Esophagus muscularis mucosa (tissue), 4 donors: ENCODE results near the gene FGD2. TPM values are rescaled to one million over a fixed set of nuclear protein-coding genes. Genes with fewer than 3 reads are reported as not detected.

ENCODE experiments used
- DNase-seq: peaks from one replicate; pipeline ENCODE4 v3.0.0-alpha.2; 2017; ENCODE audit errors: extremely low spot score
- H3K27ac ChIP-seq, 4 donors: fragments of 200-600 bp; sonication (generic); replicated peaks in 1 of 4; 1 replicate in 3 of 4; 2 replicates in 1 of 4; pipeline ENCODE4 v1.5.1; 2016 to 2019; ENCODE audit warnings: mild to moderate bottlenecking in 1 of 4
- H3K27me3 ChIP-seq, 4 donors: fragments of 200-600 bp; sonication (generic); one replicate each; pipeline versions ENCODE4 v1.5.1 to v1.6.0; 2016 to 2019
- H3K36me3 ChIP-seq, 4 donors: fragments of 200-600 bp; sonication (generic); one replicate each; pipeline ENCODE4 v1.5.1; 2016 to 2019
- H3K4me1 ChIP-seq, 4 donors: fragments of 200-600 bp; sonication (generic); one replicate each; pipeline ENCODE4 v1.5.1; 2016 to 2019
- H3K4me3 ChIP-seq, 4 donors: fragments of 200-600 bp; sonication (generic); 1 replicate in 2 of 4; 2 replicates in 2 of 4; pipeline ENCODE4 v1.5.1; 2016 to 2019; ENCODE audit warnings: mild to moderate bottlenecking in 4 of 4, moderate library complexity in 1 of 4
- H3K9me3 ChIP-seq, 4 donors: fragments of 200-600 bp; sonication (generic); 1 replicate in 3 of 4; 2 replicates in 1 of 4; pipeline ENCODE4 v1.5.1; 2016 to 2019
- CTCF ChIP-seq, 3 experiments: fragments of 200-600 bp in 2 of 3; fragments of 450-650 bp in 1 of 3; sonication (generic) in 2 of 3; IDR thresholded peaks; one replicate each; pipeline ENCODE4 v1.5.1; 2017 to 2019; ENCODE audit warnings: antibody characterized with exemption in 3 of 3, mild to moderate bottlenecking in 2 of 3, moderate library complexity in 1 of 3
- EP300 ChIP-seq: sonication (generic); formaldehyde crosslinking; IDR thresholded peaks from one replicate; pipeline ENCODE4 v1.6.1; 2017; ENCODE audit warnings: antibody characterized with exemption
- POLR2A ChIP-seq: fragments of 450-650 bp; IDR thresholded peaks from one replicate; pipeline ENCODE4 v1.6.1; 2017; ENCODE audit warnings: antibody characterized with exemption, moderate library complexity, mild to moderate bottlenecking, low read depth
- POLR2AphosphoS5 ChIP-seq, 2 donors: sonication (generic); formaldehyde crosslinking; IDR thresholded peaks; one replicate each; pipeline ENCODE4 v1.6.1; 2017; ENCODE audit warnings: antibody characterized with exemption in 2 of 2
- WGBS: methylation state at CpG from one replicate; pipeline ENCODE4 v1.1.5; 2018; 5-methylcytosine and 5-hydroxymethylcytosine counted together
- intact Hi-C: fragments of 100-400 bp; cut with DNase I; formaldehyde crosslinking; loops from one replicate; pipeline ENCODE4 v1.15.1; 2023
- total RNA-seq, 4 donors: library from RNA; depleted of rRNA; stranded (reverse); fragments of >200 nt; gene quantifications; one replicate each; pipeline versions ENCODE4 v1.1.0 to v1.2.1, GENCODE V29; 2016

The FGD2 gene
- total RNA-seq, 4 donors from 2014 or later = 13.9 to 23.1 (median 19.3) TPM

GRCh38 chr6:37050854-37051137, 45.3 kb downstream of the FGD2 start:
- Histone ChIP-seq H3K4me3 (no peak overlapping the region), H3K9me3 (no peaks in the 10 kb centered on the region), H3K27me3 (no peaks in the 10 kb centered on the region), H3K4me1 (peaks cover 17 to 31% (median 22%) of the 10 kb centered on the region in 4 donors), H3K36me3 (no peaks in the 10 kb centered on the region), H3K27ac (peak overlapping the region in 3 of 4 donors; percentile 48 to 62 (median 54))
- no peak for TF ChIP-seq EP300
- no peak for TF ChIP-seq POLR2AphosphoS5 (IDR thresholded peaks at IDR 0.05)
- TF ChIP-seq POLR2A = no peak
- TF ChIP-seq CTCF (IDR thresholded peaks at IDR 0.05) = no peak
- no peak for DNase-seq
- 69% methylated on average over 4 of the region's 4 CpGs for WGBS
- intact Hi-C loops = loop anchor here (1.0 to 2.0 kb wide), 2 partner anchors 122 to 160 kb away; no protein-coding TSS in a partner anchor

GRCh38 chr6:37051138-37052026, 45.9 kb downstream of the FGD2 start:
- 62% methylated on average over 3 of the region's 25 CpGs for WGBS
- no peaks in the 10 kb centered on the region for H3K27me3 ChIP-seq
- H3K4me1 ChIP-seq = peaks cover 17 to 31% (median 22%) of the 10 kb centered on the region in 4 donors
- H3K27ac ChIP-seq = peak overlapping the region in 2 of 4 donors; percentile 54 to 62
- intact Hi-C loops = loop anchor here (1.0 to 2.0 kb wide), 2 partner anchors 121 to 159 kb away; no protein-coding TSS in a partner anchor
- H3K36me3 ChIP-seq = no peaks in the 10 kb centered on the region
- no peak overlapping the region for H3K4me3 ChIP-seq
- peak; percentile 96 for DNase-seq
- H3K9me3 ChIP-seq = no peaks in the 10 kb centered on the region
- TF ChIP-seq EP300 (no peak), CTCF (IDR thresholded peaks at IDR 0.05) (peak; percentile 90 to 92 (median 91)), POLR2AphosphoS5 (IDR thresholded peaks at IDR 0.05) (peak; percentile 56 to 76), POLR2A (no peak)

GRCh38 chr6:37052027-37052628, 46.7 kb downstream of the FGD2 start:
- Histone ChIP-seq H3K4me3 (no peak overlapping the region), H3K27ac (no peak overlapping the region)
- 60% methylated on average over 8 of the region's 9 CpGs for WGBS

GRCh38 chr6:37053683-37054082, 48.2 kb downstream of the FGD2 start:
- peaks cover 17 to 28% (median 22%) of the 10 kb centered on the region in 4 donors for H3K4me1 ChIP-seq
- no peak for DNase-seq
- no peaks in the 10 kb centered on the region for H3K27me3 ChIP-seq
- H3K27ac ChIP-seq = no peak overlapping the region
- intact Hi-C loops = no loop called here
- no peak overlapping the region for H3K4me3 ChIP-seq
- no peak for TF ChIP-seq POLR2AphosphoS5 (IDR thresholded peaks at IDR 0.05)
- TF ChIP-seq POLR2A = no peak
- no peak for TF ChIP-seq EP300
- no peak for TF ChIP-seq CTCF (IDR thresholded peaks at IDR 0.05)
- H3K9me3 ChIP-seq = no peaks in the 10 kb centered on the region
- no peaks in the 10 kb centered on the region for H3K36me3 ChIP-seq
- 72% methylated on average over 5 of the region's 7 CpGs for WGBS

More at GRCh38 chr6:37052027-37052628, 46.7 kb downstream of the FGD2 start:
- intact Hi-C loops = no loop called here
- Histone ChIP-seq H3K36me3 (no peaks in the 10 kb centered on the region), H3K4me1 (peaks cover 17 to 31% (median 22%) of the 10 kb centered on the region in 4 donors), H3K9me3 (no peaks in the 10 kb centered on the region), H3K27me3 (no peaks in the 10 kb centered on the region)
- TF ChIP-seq EP300 = no peak
- TF ChIP-seq CTCF (IDR thresholded peaks at IDR 0.05) = no peak
- no peak for TF ChIP-seq POLR2A
- no peak for DNase-seq
